ENCODE results near the gene UBE4B. TPM values are rescaled to one million over a fixed set of nuclear protein-coding genes. Genes with fewer than 3 reads are reported as not detected.
A peak's percentile ranks its signal among the peaks of the same experiment; 100 is the strongest.
"Not testable (repeated sequence)": the region's sequence is repeated elsewhere in the genome, so short reads cannot be mapped to it uniquely, and the experiment has no call there.

The UBE4B gene
- total RNA-seq, 2 donors from 2014 or later, result 34.3 to 36.8 TPM

DNA sequence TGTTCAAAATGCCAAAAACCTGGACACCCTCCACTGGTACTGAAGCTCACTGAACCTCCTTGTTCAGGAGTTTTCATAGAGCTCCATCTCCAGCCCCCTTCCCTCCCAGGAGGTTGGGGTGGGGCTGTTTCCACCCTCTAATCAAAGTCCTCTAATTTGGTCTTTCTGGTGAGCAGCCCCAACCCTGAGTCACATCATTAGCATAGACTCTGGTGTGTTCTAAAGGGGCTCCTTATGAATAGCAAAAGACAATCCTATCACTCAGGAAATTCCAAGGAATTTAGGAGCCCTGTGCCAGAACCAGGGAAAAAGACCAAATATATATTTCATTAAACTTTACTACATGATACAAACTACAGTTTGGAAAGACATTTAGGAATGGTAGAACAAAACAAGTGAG lies 13.2 kb upstream of the UBE4B start:
- H3K4me1 Mint-ChIP-seq, result no peaks in the 10 kb centered on the region
- DNase-seq (no peak), ATAC-seq (no peak)
- H3K36me3 Mint-ChIP-seq (ENCODE audit: low read depth), result peaks cover 2% of the 10 kb centered on the region
- H3K27ac Mint-ChIP-seq, result no peak overlapping the region
- no peaks in the 10 kb centered on the region for H3K9me3 ChIP-seq (ENCODE audit: control insufficient read depth, low read length, poor library complexity, severe bottlenecking)
- no peak overlapping the region for H3K4me3 Mint-ChIP-seq
- H3K27me3 Mint-ChIP-seq, result peaks cover 6% of the 10 kb centered on the region

DNA sequence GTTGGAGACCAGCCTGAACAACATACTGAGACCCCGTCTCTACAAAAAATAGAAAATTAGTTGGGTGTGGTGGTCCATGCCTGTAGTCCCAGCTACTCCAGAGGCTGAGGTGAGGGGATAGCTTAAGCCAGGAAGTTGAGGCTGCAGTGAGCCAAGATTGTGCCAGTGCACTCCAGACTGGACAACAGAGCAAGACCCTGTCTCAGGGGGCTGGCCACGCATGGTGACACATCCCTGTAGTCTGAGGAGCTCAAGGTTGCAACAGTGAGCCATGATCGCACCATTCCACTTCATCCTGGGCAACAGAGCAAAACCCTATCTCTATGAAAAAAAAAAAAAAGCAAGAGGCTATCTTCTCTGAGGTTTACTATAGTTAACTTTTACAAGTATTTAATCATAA lies 12.7 kb upstream of the UBE4B start:
- ATAC-seq (no peak), DNase-seq (no peak)
- Mint-ChIP-seq H3K4me1 (no peaks in the 10 kb centered on the region), H3K36me3 (ENCODE audit: low read depth) (peaks cover 2% of the 10 kb centered on the region), H3K27me3 (peaks cover 6% of the 10 kb centered on the region), H3K4me3 (no peak overlapping the region), H3K27ac (no peak overlapping the region)
- H3K9me3 ChIP-seq (ENCODE audit: control insufficient read depth, low read length, poor library complexity, severe bottlenecking), result no peaks in the 10 kb centered on the region

DNA sequence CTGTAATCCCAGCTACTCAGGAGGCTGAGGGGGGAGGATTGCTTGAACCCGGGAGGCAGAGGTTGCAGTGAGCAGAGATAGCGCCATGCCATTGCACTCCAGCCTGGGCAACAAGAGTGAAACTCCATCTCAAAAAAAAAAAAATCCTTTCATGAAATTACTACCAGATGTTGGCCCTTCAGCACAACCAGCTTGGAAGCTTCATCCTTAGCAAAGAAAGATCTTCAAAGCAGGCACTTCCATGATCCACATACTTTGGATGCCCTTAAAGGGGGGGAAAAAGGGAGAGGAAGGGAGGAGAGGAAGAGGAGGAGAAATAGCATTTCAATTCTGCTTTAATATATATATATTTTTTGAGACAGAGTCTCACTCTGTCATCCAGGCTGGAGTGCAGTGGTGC lies 12.1 kb upstream of the UBE4B start:
- not testable (repeated sequence) for H3K27ac Mint-ChIP-seq; H3K4me3 Mint-ChIP-seq; H3K27me3 Mint-ChIP-seq; DNase-seq; H3K36me3 Mint-ChIP-seq (ENCODE audit: low read depth); ATAC-seq; H3K4me1 Mint-ChIP-seq; H3K9me3 ChIP-seq (ENCODE audit: control insufficient read depth, low read length, poor library complexity, severe bottlenecking)

DNA sequence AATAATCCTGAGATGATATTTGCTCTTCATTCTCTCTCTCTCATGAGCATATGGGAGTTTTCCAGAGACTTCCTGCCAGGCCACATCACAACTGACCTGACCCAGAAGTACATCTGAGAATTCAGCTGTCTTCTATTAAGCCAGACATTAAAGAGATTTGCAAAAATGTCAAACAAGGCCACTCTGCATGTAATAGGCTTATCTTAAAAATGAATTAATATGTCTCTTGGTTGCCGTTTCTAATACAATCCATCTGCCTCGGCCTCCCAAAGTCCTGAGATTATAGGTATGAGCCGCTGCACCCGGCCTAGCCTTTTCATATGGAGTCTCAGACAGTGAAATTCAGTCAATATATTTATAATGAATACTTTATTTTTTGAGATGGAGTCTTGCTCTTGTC lies 10.8 kb upstream of the UBE4B start:
- H3K9me3 ChIP-seq (ENCODE audit: control insufficient read depth, low read length, poor library complexity, severe bottlenecking); H3K4me3 Mint-ChIP-seq; ATAC-seq; H3K4me1 Mint-ChIP-seq; H3K36me3 Mint-ChIP-seq (ENCODE audit: low read depth); H3K27ac Mint-ChIP-seq; DNase-seq; H3K27me3 Mint-ChIP-seq: not testable (repeated sequence)

DNA sequence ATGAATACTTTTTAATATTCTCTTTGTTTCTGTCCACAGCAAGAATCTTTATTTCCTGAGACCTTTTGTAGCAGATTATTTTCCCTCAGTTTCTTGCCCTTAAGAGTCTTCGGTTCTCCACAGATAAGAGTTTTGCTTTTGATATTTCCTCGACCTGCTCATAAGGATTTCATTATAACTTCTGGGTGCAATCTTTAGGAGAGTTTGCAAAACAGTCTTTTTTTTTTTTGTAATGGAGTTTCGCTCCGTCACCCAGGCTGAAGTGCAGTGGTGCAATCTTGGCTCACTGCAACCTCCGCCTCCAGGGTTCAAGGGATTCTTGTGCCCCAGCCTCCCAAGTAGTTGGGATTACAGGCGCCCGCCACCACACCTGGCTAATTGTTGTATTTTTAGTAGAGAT lies 10.1 kb upstream of the UBE4B start:
- Mint-ChIP-seq H3K27me3 (no peaks in the 10 kb centered on the region), H3K27ac (no peak overlapping the region), H3K4me1 (no peaks in the 10 kb centered on the region), H3K4me3 (no peak overlapping the region), H3K36me3 (ENCODE audit: low read depth) (peaks cover 2% of the 10 kb centered on the region)
- H3K9me3 ChIP-seq (ENCODE audit: control insufficient read depth, low read length, poor library complexity, severe bottlenecking), result no peaks in the 10 kb centered on the region
- no peak for DNase-seq
- ATAC-seq, result no peak

DNA sequence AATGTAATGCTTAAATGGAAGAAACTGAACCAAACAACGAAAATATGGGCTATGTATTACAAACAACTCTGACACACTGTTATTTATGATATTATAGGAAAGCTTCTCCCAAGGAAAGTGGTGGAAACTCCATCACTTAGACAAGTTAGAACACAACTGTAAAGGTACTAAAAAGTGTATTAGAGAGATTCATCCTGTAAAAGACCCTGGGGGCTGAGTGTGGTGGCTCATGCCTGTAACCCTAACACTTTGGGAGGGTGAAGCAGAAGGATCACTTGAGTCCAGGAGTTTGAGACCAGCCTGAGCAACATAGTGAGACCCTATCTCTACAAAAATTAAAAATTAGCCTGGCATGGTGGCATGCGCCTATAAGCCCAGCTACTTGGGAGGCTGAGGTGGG lies 7.4 kb upstream of the UBE4B start:
- DNase-seq (no peak), ATAC-seq (no peak)
- Mint-ChIP-seq H3K27me3 (no peaks in the 10 kb centered on the region), H3K4me3 (no peak overlapping the region), H3K4me1 (no peaks in the 10 kb centered on the region), H3K27ac (no peak overlapping the region), H3K36me3 (ENCODE audit: low read depth) (peaks cover 2% of the 10 kb centered on the region)
- no peaks in the 10 kb centered on the region for H3K9me3 ChIP-seq (ENCODE audit: control insufficient read depth, low read length, poor library complexity, severe bottlenecking)

DNA sequence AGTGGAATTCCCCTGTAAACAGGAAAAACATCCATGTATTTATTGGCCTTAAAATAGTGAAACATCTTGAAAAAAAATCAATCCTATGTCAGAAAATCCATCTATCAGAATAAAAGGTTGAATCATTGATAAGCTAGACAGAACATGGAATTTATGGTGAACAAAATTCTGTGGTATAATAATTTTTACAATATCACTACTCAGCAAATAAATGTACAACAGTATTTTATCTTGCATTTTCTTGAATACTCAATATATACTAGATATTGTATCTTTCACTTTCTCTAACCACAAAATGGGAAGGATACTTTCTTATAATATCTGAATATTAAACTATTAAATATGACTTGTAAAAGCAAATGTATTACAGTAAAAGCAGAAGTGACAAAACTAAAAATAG lies 5.7 kb upstream of the UBE4B start:
- Mint-ChIP-seq H3K4me3 (no peak overlapping the region), H3K4me1 (no peaks in the 10 kb centered on the region), H3K36me3 (ENCODE audit: low read depth) (peaks cover 2% of the 10 kb centered on the region), H3K27ac (no peak overlapping the region), H3K27me3 (no peaks in the 10 kb centered on the region)
- DNase-seq (no peak), ATAC-seq (no peak)
- H3K9me3 ChIP-seq (ENCODE audit: control insufficient read depth, low read length, poor library complexity, severe bottlenecking), result no peaks in the 10 kb centered on the region

DNA sequence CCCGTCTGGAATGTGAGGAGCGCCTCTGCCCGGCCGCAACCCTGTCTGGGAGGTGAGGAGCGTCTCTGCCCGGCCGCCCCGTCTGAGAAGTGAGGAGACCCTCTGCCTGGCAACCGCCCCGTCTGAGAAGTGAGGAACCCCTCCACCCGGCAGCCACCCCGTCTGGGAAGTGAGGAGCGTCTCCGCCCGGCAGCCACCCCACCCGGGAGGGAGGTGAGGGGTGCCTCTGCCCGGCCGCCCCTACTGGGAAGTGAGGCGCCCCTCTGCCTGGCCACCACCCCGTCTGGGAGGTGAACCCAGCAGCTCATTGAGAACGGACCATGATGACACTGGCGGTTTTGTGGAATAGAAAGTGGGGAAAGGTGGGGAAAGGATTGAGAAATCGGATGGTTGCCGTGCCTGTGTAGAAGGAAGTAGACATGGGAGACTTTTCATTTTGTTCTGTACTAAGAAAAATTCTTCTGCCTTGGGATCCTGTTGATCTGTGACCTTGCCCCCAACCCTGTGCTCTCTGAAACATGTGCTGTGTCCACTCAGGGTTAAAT lies 3.7 kb upstream of the UBE4B start:
- H3K36me3 Mint-ChIP-seq (ENCODE audit: low read depth); H3K27me3 Mint-ChIP-seq; H3K27ac Mint-ChIP-seq; ATAC-seq; DNase-seq; H3K9me3 ChIP-seq (ENCODE audit: control insufficient read depth, low read length, poor library complexity, severe bottlenecking); H3K4me3 Mint-ChIP-seq: not testable (repeated sequence)
- peaks cover 11% of the 10 kb centered on the region for H3K4me1 Mint-ChIP-seq

DNA sequence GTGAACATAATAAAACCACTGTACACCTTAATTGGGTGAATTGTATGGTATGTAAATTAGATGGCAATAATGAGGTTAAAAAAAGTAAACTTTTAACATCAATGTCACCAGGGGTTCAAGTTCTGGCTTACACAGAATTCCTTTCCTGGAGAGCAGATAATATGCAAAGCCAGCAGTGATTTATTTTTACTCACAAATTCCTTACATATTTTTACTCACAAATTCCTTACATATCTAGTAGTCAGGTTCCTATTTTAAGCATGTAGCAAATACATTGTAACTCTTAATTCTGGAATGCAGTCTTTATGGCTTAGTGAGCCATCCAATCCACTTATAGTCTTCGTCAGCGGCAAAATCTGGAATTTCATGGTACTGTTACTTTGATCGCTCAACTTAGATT lies 1.3 kb upstream of the UBE4B start:
- H3K27ac Mint-ChIP-seq, result no peak overlapping the region
- H3K4me1 Mint-ChIP-seq, result peaks cover 19% of the 10 kb centered on the region
- H3K36me3 Mint-ChIP-seq (ENCODE audit: low read depth), result no peaks in the 10 kb centered on the region
- ATAC-seq, result no peak
- H3K9me3 ChIP-seq (ENCODE audit: control insufficient read depth, low read length, poor library complexity, severe bottlenecking), result no peaks in the 10 kb centered on the region
- no peaks in the 10 kb centered on the region for H3K27me3 Mint-ChIP-seq
- no peak for DNase-seq
- no peak overlapping the region for H3K4me3 Mint-ChIP-seq

DNA sequence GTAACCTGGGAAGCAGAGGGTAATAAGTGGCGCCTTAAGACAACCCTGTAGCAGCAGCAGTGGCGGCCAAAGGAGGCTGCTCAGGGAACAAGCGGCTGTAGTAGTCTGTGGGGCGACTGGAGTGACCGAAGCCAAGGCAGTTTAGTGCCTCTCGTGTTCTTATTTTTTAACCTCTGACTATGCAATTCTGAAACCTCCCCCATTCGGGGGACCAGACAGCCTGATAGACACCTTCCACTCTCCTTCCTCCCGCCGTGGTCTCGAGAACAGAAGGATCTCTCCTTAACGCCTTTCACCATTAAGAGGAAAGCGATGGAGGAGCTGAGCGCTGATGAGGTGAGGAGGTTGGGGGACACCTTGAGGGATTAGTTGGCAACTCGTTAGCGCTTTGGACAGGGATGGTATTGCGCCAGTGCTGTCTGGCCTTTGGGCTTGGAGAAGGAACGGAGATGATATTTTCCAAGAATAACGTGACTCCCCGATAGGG lies 644 bp downstream of the UBE4B start:
- H3K36me3 Mint-ChIP-seq (ENCODE audit: low read depth), result no peaks in the 10 kb centered on the region
- no peaks in the 10 kb centered on the region for H3K27me3 Mint-ChIP-seq
- peak in 1 of 3 donors; percentile 5 for DNase-seq
- peak overlapping the region; percentile 93 for H3K27ac Mint-ChIP-seq
- peak; percentile 30 for ATAC-seq
- peak overlapping the region; percentile 96 for H3K4me3 Mint-ChIP-seq
- H3K4me1 Mint-ChIP-seq, result peaks cover 19% of the 10 kb centered on the region
- H3K9me3 ChIP-seq (ENCODE audit: control insufficient read depth, low read length, poor library complexity, severe bottlenecking), result no peaks in the 10 kb centered on the region

DNA sequence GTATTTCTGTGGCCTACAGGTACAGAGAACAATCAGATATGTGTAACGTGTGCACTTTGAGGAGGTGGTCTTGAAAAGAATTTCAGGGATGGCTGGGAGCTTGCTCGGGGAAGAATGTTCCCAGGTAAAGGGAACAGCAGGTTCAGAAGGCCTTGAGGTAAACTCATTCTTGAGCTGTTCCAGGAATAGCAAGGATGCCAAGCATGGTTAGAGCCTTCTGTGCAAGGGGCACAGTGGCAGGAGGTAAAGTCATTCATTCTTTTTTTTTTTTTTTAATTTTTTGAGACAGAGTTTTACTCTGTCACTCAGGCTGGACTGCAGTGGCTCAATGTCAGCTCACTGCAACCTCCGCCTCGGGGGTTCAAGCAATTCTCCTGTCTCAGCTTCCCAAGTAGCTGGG lies 10.0 kb downstream of the UBE4B start:
- Mint-ChIP-seq H3K36me3 (ENCODE audit: low read depth) (peaks cover 2% of the 10 kb centered on the region), H3K27me3 (no peaks in the 10 kb centered on the region), H3K4me3 (no peak overlapping the region), H3K27ac (peak overlapping the region; percentile 77), H3K4me1 (peaks cover 40% of the 10 kb centered on the region)
- no peak for DNase-seq
- ATAC-seq, result no peak
- H3K9me3 ChIP-seq (ENCODE audit: control insufficient read depth, low read length, poor library complexity, severe bottlenecking), result no peaks in the 10 kb centered on the region

DNA sequence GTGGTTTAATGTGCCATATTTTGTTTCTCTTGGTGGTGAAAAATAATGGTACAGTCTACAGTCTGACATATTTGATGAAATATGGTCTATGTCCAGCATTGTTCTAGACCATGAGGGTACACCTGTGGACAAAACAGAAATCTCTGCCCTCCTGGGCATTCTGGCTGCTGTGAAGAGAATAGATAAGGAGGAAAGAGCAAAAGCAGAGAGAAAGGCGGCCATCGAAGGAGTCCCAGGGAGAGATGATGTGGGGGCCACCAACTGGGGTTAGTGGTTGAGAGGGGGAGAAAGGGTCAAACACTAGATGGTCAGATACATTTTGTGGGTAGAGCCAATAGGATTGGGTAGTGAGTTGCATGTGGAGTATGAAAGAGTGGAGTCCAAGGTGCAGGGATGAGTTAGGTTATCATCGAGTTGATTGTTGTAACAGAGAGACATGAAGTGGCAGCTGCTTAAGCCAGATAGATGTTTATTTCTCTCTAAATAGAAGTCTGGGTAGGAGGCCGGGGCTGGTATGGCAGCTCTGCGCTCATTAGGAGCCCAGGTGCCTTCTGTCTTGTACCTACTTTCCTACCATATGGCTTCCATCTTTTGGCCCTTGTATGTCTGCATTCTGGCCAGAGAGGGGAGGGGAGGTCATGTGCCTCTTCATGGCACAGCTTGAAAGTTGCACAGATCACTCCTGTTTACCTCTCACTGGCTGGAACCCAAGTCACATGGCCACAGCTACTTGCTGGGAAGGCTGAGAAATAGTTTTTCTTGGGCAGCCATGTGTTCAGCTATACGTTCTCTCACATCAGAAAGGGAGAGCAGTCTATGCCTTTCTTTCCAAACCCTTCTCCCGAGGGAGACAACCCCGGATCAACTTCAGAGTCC lies 13.0 kb downstream of the UBE4B start:
- H3K36me3 Mint-ChIP-seq (ENCODE audit: low read depth), result peaks cover 2% of the 10 kb centered on the region

DNA sequence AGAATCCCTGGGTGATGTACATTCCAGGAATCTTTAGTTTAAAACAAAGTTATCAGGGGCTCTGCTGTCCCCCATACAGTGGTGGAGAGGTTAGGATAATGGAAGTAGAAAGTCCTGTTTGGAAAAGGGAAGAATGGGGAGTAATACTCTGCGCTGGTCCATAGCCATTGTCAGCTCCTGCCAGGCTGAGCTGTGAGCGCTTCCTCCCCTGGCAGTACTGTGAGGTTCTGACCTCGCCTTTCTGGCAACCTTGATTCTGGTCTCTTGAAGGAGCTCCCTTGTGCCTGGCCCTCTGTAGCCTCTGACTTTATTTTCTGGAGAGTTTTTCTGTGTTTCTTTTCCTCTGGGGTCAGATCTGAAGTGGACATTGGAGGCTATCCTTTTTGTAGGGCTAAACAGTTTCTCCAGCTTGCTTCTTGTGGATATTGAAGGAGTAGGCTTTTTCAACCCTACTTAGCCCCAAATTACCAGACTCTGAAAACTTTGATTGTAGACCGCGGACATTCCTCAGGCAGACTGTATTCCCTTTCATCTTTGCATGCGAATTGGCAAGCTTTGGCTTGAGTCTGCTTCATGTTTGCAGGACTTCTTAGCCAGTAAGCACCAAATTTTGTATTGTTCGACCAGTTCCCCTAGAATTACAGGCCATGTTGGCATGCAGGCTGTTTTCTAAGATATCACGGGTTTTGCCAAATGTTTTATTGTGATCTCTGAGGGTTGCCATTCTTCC lies 13.8 kb downstream of the UBE4B start:
- Mint-ChIP-seq H3K4me3 (no peak overlapping the region), H3K27me3 (no peaks in the 10 kb centered on the region), H3K36me3 (ENCODE audit: low read depth) (peaks cover 2% of the 10 kb centered on the region), H3K4me1 (peaks cover 44% of the 10 kb centered on the region), H3K27ac (peak overlapping the region; percentile 62)
- no peaks in the 10 kb centered on the region for H3K9me3 ChIP-seq (ENCODE audit: control insufficient read depth, low read length, poor library complexity, severe bottlenecking)
- no peak for DNase-seq
- ATAC-seq, result no peak

More for the DNA sequence above, 13.0 kb downstream of the UBE4B start:
- Mint-ChIP-seq H3K27me3 (no peaks in the 10 kb centered on the region), H3K4me1 (peaks cover 44% of the 10 kb centered on the region), H3K4me3 (no peak overlapping the region), H3K27ac (peak overlapping the region; percentile 62)
- no peak for DNase-seq
- ATAC-seq, result no peak
- H3K9me3 ChIP-seq (ENCODE audit: control insufficient read depth, low read length, poor library complexity, severe bottlenecking), result no peaks in the 10 kb centered on the region

Data from T-helper 17 cell (primary cell).